ENCODE data around the gene AUTS2.

DNA sequence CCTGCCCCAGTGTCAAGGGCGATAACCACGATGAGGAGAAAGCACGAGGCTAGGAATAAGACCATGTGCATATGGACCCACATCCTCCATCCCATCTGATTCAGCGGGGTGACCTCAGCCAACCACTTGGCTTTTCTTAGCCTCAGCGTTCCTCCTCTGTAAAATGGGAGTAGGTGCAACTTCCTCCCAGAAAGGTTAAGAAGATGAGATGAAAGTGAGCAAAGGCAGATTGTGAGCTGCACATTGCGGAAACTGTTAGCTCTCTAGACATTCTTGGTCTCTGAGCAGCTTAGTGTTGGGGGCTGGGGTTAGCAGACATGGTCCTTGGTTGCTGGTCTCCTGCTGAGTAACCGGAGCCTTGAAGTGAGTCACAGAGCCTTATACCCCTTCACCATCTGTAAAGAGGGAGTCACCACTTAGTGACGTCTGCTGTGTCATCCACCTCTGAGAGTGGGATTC is 1036.4 kb downstream of the AUTS2 start:
- TF ChIP-seq CTCF (IDR thresholded peaks at IDR 0.05; ENCODE audit: low read length) = no peak
- TF ChIP-seq EZH2 (IDR thresholded peaks at IDR 0.05; ENCODE audit: borderline replicate concordance, low read length) = no peak

All from OCI-LY1 (cell line).